Measurements from ENCODE around the gene ACADVL. TPM values are rescaled to one million over a fixed set of nuclear protein-coding genes. Genes with fewer than 3 reads are reported as not detected.

ACADVL gene
- total RNA-seq, 1 donor from 2014 or later: 354 TPM

- H3K4me3 Mint-ChIP-seq (ENCODE audit: unreplicated experiment): peak overlapping the region; percentile 97
- DNase-seq (ENCODE audit: extremely low spot score, unreplicated experiment): no peak
- H3K4me1 Mint-ChIP-seq (ENCODE audit: unreplicated experiment): peaks cover 64% of the 10 kb centered on the region
- no peaks in the 10 kb centered on the region for H3K9me3 Mint-ChIP-seq (ENCODE audit: unreplicated experiment)
- no peaks in the 10 kb centered on the region for H3K27me3 Mint-ChIP-seq (ENCODE audit: unreplicated experiment)
- no peak for TF ChIP-seq CTCF (IDR thresholded peaks at IDR 0.05)
- H3K27ac Mint-ChIP-seq (ENCODE audit: unreplicated experiment): peak overlapping the region; percentile 99
- H3K36me3 Mint-ChIP-seq (ENCODE audit: unreplicated experiment): peaks cover 5% of the 10 kb centered on the region
These were observed 980 bp upstream of the ACADVL start for GRCh38 chr17:7218758-7219157.

GRCh38 chr17:7219229-7219811, 418 bp upstream of the ACADVL start:
- TF ChIP-seq CTCF (IDR thresholded peaks at IDR 0.05): no peak
- Mint-ChIP-seq H3K27me3 (ENCODE audit: unreplicated experiment) (no peaks in the 10 kb centered on the region), H3K9me3 (ENCODE audit: unreplicated experiment) (no peaks in the 10 kb centered on the region), H3K4me1 (ENCODE audit: unreplicated experiment) (peaks cover 61% of the 10 kb centered on the region), H3K4me3 (ENCODE audit: unreplicated experiment) (peak overlapping the region; percentile 97), H3K27ac (ENCODE audit: unreplicated experiment) (peak overlapping the region; percentile 99), H3K36me3 (ENCODE audit: unreplicated experiment) (peaks cover 7% of the 10 kb centered on the region)
- DNase-seq (ENCODE audit: extremely low spot score, unreplicated experiment): no peak

- H3K4me1 Mint-ChIP-seq (ENCODE audit: unreplicated experiment): peaks cover 59% of the 10 kb centered on the region
- H3K27ac Mint-ChIP-seq (ENCODE audit: unreplicated experiment): peak overlapping the region; percentile 99
These were observed 997 bp downstream of the ACADVL start for GRCh38 chr17:7220593-7221277.

GRCh38 chr17:7221278-7222092, 1.7 kb downstream of the ACADVL start:
- TF ChIP-seq CTCF (IDR thresholded peaks at IDR 0.05): no peak
- Mint-ChIP-seq H3K9me3 (ENCODE audit: unreplicated experiment) (no peaks in the 10 kb centered on the region), H3K27ac (ENCODE audit: unreplicated experiment) (peak overlapping the region; percentile 99), H3K27me3 (ENCODE audit: unreplicated experiment) (no peaks in the 10 kb centered on the region), H3K4me3 (ENCODE audit: unreplicated experiment) (no peak overlapping the region), H3K4me1 (ENCODE audit: unreplicated experiment) (peaks cover 51% of the 10 kb centered on the region), H3K36me3 (ENCODE audit: unreplicated experiment) (peaks cover 18% of the 10 kb centered on the region)
- DNase-seq (ENCODE audit: extremely low spot score, unreplicated experiment): no peak

More at GRCh38 chr17:7220593-7221277, 997 bp downstream of the ACADVL start:
- TF ChIP-seq CTCF (IDR thresholded peaks at IDR 0.05): peak; percentile 59
- Mint-ChIP-seq H3K27me3 (ENCODE audit: unreplicated experiment) (no peaks in the 10 kb centered on the region), H3K36me3 (ENCODE audit: unreplicated experiment) (peaks cover 16% of the 10 kb centered on the region), H3K4me3 (ENCODE audit: unreplicated experiment) (peak overlapping the region; percentile 97), H3K9me3 (ENCODE audit: unreplicated experiment) (no peaks in the 10 kb centered on the region)
- no peak for DNase-seq (ENCODE audit: extremely low spot score, unreplicated experiment)

Data from osteocyte (in vitro differentiated cells).